CD4-positive, alpha-beta memory T cell (primary cell): ENCODE results near the gene TACC2. TPM values are rescaled to one million over a fixed set of nuclear protein-coding genes. Genes with fewer than 3 reads are reported as not detected.

Source experiments
- CTCF ChIA-PET: fragments of 350-600 bp; sonication (Branson Sonifier 250); formaldehyde crosslinking; loops from one replicate; lab custom pipeline; 2021; ENCODE audit warnings: inconsistent platforms; ENCODE audit not compliant: partially characterized antibody; lab: Charles Lee
- POLR2A ChIA-PET: fragments of 350-600 bp; sonication (Branson Sonifier 250); formaldehyde crosslinking; loops from one replicate; lab custom pipeline; 2021; ENCODE audit not compliant: partially characterized antibody; lab: Charles Lee
- DNase-seq, 5 donors: peaks; one replicate each; pipeline versions ENCODE4 v3.0.0 to v3.0.0-alpha.2; 2020 to 2022; ENCODE audit warnings: mixed read lengths in 1 of 5
- H3K27ac ChIP-seq: one replicate; pipeline ENCODE4 v1.7.0; 2013; ENCODE audit warnings: low read depth, low read length
- H3K27me3 ChIP-seq: 2 replicates; pipeline ENCODE4 v1.7.0; 2013; ENCODE audit warnings: mild to moderate bottlenecking, low read length, moderate library complexity; ENCODE audit not compliant: insufficient read depth
- H3K36me3 ChIP-seq: 2 replicates; pipeline ENCODE4 v1.7.0; 2013; ENCODE audit warnings: mild to moderate bottlenecking, low read length, moderate library complexity; ENCODE audit not compliant: insufficient read depth
- H3K4me1 ChIP-seq: 2 replicates; pipeline ENCODE4 v1.7.0; 2013; ENCODE audit warnings: mild to moderate bottlenecking, low read length, moderate library complexity; ENCODE audit not compliant: insufficient read depth
- H3K4me3 ChIP-seq, 2 donors: one replicate each; pipeline ENCODE4 v1.7.0; 2013; ENCODE audit warnings: low read length in 2 of 2, mild to moderate bottlenecking in 1 of 2
- H3K9me3 ChIP-seq, 2 donors: one replicate each; pipeline ENCODE4 v1.7.0; 2013; ENCODE audit warnings: low read length in 2 of 2, control low read depth in 1 of 2; ENCODE audit not compliant: control insufficient read depth in 1 of 2
- H3K27ac Mint-ChIP-seq, 7 donors: one replicate each; pipeline ENCODE4 v1.8.0; 2020 to 2021; ENCODE audit warnings: mixed read lengths in 7 of 7, mild to moderate bottlenecking in 6 of 7, inconsistent platforms in 3 of 7, moderate library complexity in 3 of 7
- H3K27me3 Mint-ChIP-seq, 2 donors: one replicate each; pipeline ENCODE4 v1.8.0; 2020 to 2021; ENCODE audit warnings: mixed read lengths in 2 of 2
- H3K36me3 Mint-ChIP-seq, 2 donors: one replicate each; pipeline ENCODE4 v1.8.0; 2020 to 2021; ENCODE audit warnings: mixed read lengths in 2 of 2, inconsistent platforms in 1 of 2, mild to moderate bottlenecking in 1 of 2
- H3K4me1 Mint-ChIP-seq, 4 donors: one replicate each; pipeline ENCODE4 v1.8.0; 2020 to 2021; ENCODE audit warnings: mixed read lengths in 4 of 4, mild to moderate bottlenecking in 1 of 4
- H3K4me3 Mint-ChIP-seq, 8 donors: one replicate each; pipeline ENCODE4 v1.8.0; 2020 to 2021; ENCODE audit warnings: mixed read lengths in 8 of 8, mild to moderate bottlenecking in 7 of 8, moderate library complexity in 6 of 8, inconsistent platforms in 3 of 8
- H3K9me3 Mint-ChIP-seq, 8 donors: one replicate each; pipeline ENCODE4 v1.8.0; 2020 to 2021; ENCODE audit warnings: mixed read lengths in 8 of 8, mild to moderate bottlenecking in 5 of 8, inconsistent platforms in 3 of 8, moderate library complexity in 1 of 8
- intact Hi-C: fragments of 100-400 bp; cut with micrococcal nuclease; formaldehyde crosslinking; loops from one replicate; pipeline ENCODE4 v1.15.1; 2023
- polyA plus RNA-seq, 2 donors: library from polyadenylated mRNA; unstranded; fragments of 300-500 nt; fragmentation: Illumina TruSeq; gene quantifications; one replicate each; pipeline ENCODE4 v1.2.3, GENCODE V29; 2021
- total RNA-seq, 2 experiments: library from RNA; stranded (reverse); gene quantifications; one replicate each; pipeline ENCODE4 v1.2.3, GENCODE V29; 2021

TACC2 gene
- total and polyA plus RNA-seq, 4 experiments from 2014 or later, result not detected

GRCh38 chr10:122126763-122127659 is 138.0 kb downstream of the TACC2 start:
- H3K4me1 Mint-ChIP-seq, result no peaks in the 10 kb centered on the region
- ChIA-PET POLR2A (no interaction called here), CTCF (no interaction called here)
- DNase-seq, result no peak
- no peaks in the 10 kb centered on the region for H3K9me3 ChIP-seq
- H3K4me3 ChIP-seq, result no peak overlapping the region
- peaks cover 0 to 1% (median 0%) of the 10 kb centered on the region in 8 donors for H3K9me3 Mint-ChIP-seq
- no peaks in the 10 kb centered on the region for H3K36me3 ChIP-seq
- intact Hi-C loops, result no loop called here
- H3K27ac Mint-ChIP-seq, result no peak overlapping the region
- H3K27ac ChIP-seq, result no peak overlapping the region
- H3K36me3 Mint-ChIP-seq, result no peaks in the 10 kb centered on the region
- no peaks in the 10 kb centered on the region for H3K4me1 ChIP-seq
- peaks cover 5 to 7% of the 10 kb centered on the region in 2 donors for H3K27me3 Mint-ChIP-seq
- H3K4me3 Mint-ChIP-seq, result no peak overlapping the region
- H3K27me3 ChIP-seq, result no peaks in the 10 kb centered on the region

DNA sequence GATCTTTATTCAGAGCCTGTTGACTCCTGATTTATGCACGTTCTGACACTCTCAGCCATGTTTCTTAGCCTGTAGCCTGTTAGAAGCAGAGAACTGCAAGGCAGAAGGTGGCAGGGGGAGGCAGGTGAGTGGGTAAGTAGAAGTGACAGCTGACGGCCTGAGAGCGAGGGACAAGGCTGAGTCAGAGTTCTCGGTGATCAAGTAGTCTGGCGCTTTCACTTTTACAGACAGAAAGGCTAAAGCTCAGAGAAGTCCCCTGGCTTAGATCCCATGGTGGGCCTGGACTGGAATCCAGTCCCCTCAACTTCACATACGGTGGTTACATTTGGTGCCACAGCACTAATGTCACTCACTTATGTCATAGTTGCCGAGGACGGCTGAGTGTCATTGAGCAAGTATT is 139.0 kb downstream of the TACC2 start:
- no peaks in the 10 kb centered on the region for H3K4me1 ChIP-seq
- H3K27me3 Mint-ChIP-seq, result peaks cover 5 to 7% of the 10 kb centered on the region in 2 donors
- no peak overlapping the region for H3K4me3 ChIP-seq
- H3K9me3 ChIP-seq, result no peaks in the 10 kb centered on the region
- no peak overlapping the region for H3K4me3 Mint-ChIP-seq
- peaks cover 0 to 1% (median 0%) of the 10 kb centered on the region in 8 donors for H3K9me3 Mint-ChIP-seq
- ChIA-PET POLR2A (no interaction called here), CTCF (no interaction called here)
- no peaks in the 10 kb centered on the region for H3K36me3 Mint-ChIP-seq
- H3K36me3 ChIP-seq, result no peaks in the 10 kb centered on the region
- no peaks in the 10 kb centered on the region for H3K4me1 Mint-ChIP-seq
- intact Hi-C loops, result no loop called here
- DNase-seq, result no peak
- no peaks in the 10 kb centered on the region for H3K27me3 ChIP-seq
- no peak overlapping the region for H3K27ac Mint-ChIP-seq
- no peak overlapping the region for H3K27ac ChIP-seq

DNA sequence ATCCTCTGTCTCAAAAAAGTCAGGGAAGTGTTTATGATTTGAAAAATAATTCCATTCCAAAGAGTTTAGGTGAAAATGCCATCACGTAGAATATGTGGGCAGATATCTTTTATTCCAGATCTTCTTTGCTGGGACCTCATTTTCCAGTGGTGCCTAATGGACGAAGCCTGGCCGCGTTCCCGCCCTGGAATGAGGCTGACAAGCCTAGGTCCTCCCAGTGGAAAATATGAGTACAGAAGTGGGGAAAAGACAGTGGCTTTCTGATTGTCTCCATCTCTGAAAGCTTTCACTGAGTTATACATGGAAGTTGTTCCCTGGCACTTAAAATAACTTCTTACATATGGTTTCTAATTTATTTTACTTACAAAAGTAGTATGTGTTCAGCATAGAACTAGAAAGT is 139.4 kb downstream of the TACC2 start:
- Mint-ChIP-seq H3K4me3 (no peak overlapping the region), H3K4me1 (no peaks in the 10 kb centered on the region), H3K27ac (no peak overlapping the region), H3K9me3 (peaks cover 0 to 1% (median 0%) of the 10 kb centered on the region in 8 donors), H3K27me3 (peaks cover 7 to 10% of the 10 kb centered on the region in 2 donors), H3K36me3 (no peaks in the 10 kb centered on the region)
- Histone ChIP-seq H3K27me3 (no peaks in the 10 kb centered on the region), H3K27ac (no peak overlapping the region), H3K36me3 (no peaks in the 10 kb centered on the region), H3K9me3 (no peaks in the 10 kb centered on the region), H3K4me3 (no peak overlapping the region), H3K4me1 (no peaks in the 10 kb centered on the region)
- ChIA-PET CTCF (no interaction called here), POLR2A (no interaction called here)
- no peak for DNase-seq
- intact Hi-C loops, result no loop called here

DNA sequence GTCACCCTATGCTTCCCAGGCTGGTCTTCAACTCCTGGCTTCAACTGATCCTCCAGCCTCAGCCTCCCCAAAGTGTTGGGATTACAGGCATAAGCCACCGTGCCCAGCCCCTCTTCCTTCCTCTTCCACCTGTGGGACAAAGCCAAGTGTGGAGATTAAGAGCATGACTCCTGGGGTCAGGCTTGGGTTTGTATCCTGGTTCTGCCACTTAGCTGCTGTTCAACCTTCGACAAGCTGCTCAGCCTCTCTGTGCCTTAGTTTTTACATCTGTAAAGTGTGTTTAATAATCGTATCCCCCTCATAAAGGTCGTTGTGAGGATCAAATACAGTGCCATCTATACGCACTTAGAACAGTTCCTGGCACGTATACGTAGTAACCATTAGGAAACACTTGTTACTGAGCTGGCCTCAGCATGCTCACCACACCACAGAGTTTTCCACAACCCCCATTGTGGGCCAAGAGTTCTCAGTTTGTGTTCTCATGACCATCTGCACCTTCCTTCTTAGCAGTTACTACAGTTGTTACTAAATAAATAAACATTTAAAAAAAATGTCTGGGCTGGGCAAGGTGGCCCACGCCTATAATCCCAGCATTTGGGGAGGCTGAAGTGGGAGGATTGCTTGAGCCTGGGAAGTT is 141.6 kb downstream of the TACC2 start:
- peaks cover 0 to 1% (median 0%) of the 10 kb centered on the region in 8 donors for H3K9me3 Mint-ChIP-seq
- no peaks in the 10 kb centered on the region for H3K36me3 Mint-ChIP-seq
- intact Hi-C loops, result no loop called here
- H3K36me3 ChIP-seq, result no peaks in the 10 kb centered on the region
- POLR2A ChIA-PET, result no interaction called here
- no peaks in the 10 kb centered on the region for H3K4me1 ChIP-seq
- CTCF ChIA-PET, result interaction anchor here (0.7 to 1.1 kb wide), 3 partner anchors 10 to 17 kb away, joined by 3 read pairs; no protein-coding TSS in a partner anchor
- no peak for DNase-seq
- no peak overlapping the region for H3K27ac Mint-ChIP-seq
- no peak overlapping the region for H3K27ac ChIP-seq
- no peak overlapping the region for H3K4me3 ChIP-seq
- H3K27me3 ChIP-seq, result no peaks in the 10 kb centered on the region
- no peaks in the 10 kb centered on the region for H3K9me3 ChIP-seq
- no peaks in the 10 kb centered on the region for H3K4me1 Mint-ChIP-seq
- H3K4me3 Mint-ChIP-seq, result no peak overlapping the region
- peaks cover 9 to 10% of the 10 kb centered on the region in 2 donors for H3K27me3 Mint-ChIP-seq

DNA sequence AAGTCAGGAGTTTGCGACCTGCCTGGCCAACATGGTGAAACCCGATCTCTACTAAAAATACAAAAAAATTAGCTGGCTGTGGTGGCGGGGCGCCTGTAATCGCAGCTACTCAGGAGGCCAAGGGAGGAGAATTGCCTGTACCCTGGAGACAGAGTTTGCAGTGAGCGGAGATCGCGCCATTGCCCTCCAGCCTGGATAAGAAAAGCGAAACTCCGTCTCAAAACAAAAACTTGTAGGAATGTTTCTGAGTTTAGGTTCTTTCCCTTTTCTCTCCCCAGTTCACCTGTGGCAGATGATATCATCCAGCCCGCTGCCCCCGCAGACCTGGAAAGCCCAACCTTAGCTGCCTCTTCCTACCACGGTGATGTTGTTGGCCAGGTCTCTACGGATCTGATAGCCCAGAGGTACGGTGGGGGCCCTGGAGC is 143.4 kb downstream of the TACC2 start:
- ChIA-PET POLR2A (no interaction called here), CTCF (no interaction called here)
- H3K4me1 Mint-ChIP-seq, result no peaks in the 10 kb centered on the region
- no peaks in the 10 kb centered on the region for H3K36me3 Mint-ChIP-seq
- H3K27ac Mint-ChIP-seq, result no peak overlapping the region
- Histone ChIP-seq H3K27ac (no peak overlapping the region), H3K4me1 (no peaks in the 10 kb centered on the region), H3K9me3 (no peaks in the 10 kb centered on the region), H3K27me3 (no peaks in the 10 kb centered on the region), H3K4me3 (no peak overlapping the region), H3K36me3 (no peaks in the 10 kb centered on the region)
- H3K4me3 Mint-ChIP-seq, result no peak overlapping the region
- peaks cover 9 to 10% of the 10 kb centered on the region in 2 donors for H3K27me3 Mint-ChIP-seq
- intact Hi-C loops, result no loop called here
- H3K9me3 Mint-ChIP-seq, result peaks cover 0 to 1% (median 0%) of the 10 kb centered on the region in 8 donors
- DNase-seq, result no peak

DNA sequence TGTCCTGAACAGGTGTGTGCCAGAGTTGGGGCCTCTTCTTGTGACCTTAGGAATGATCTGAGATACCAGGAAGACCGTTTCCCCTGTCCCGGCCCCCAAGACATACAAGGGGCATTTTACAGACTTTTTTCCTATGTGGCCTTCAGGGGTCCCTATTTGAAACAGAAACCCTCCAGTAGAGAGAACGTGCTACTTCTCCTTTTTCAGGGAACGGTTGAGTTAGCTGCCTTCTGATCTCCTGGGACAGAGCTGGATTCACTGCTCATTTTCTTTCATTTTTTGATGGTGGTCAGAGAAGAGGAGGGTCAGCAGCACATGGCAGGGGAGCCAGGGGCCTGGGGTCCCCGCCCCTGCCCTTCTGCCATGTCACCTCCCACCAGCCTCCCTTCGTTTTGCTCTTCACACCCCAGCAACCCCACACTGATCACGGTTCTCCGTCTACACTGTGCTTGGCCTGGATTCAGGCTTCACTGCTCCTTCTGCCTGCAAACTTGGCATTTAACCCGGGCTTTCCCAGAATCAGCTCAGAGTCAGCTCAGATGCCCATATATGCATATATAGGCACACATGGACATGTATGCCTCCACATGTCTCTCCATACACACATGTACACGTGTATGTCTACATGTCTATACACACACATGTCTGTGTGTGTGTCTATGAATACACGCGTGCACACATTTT is 144.1 kb downstream of the TACC2 start:
- Histone ChIP-seq H3K4me1 (no peaks in the 10 kb centered on the region), H3K27me3 (no peaks in the 10 kb centered on the region), H3K36me3 (no peaks in the 10 kb centered on the region), H3K9me3 (no peaks in the 10 kb centered on the region), H3K4me3 (no peak overlapping the region), H3K27ac (no peak overlapping the region)
- ChIA-PET POLR2A (no interaction called here), CTCF (no interaction called here)
- peaks cover 5 to 10% of the 10 kb centered on the region in 2 donors for H3K27me3 Mint-ChIP-seq
- no peak overlapping the region for H3K27ac Mint-ChIP-seq
- H3K36me3 Mint-ChIP-seq, result no peaks in the 10 kb centered on the region
- no peak overlapping the region for H3K4me3 Mint-ChIP-seq
- H3K9me3 Mint-ChIP-seq, result peaks cover 0 to 1% (median 0%) of the 10 kb centered on the region in 8 donors
- no peak for DNase-seq
- no peaks in the 10 kb centered on the region for H3K4me1 Mint-ChIP-seq
- intact Hi-C loops, result no loop called here
